ENCODE measurements around the gene SUPT20HL2.

DNA sequence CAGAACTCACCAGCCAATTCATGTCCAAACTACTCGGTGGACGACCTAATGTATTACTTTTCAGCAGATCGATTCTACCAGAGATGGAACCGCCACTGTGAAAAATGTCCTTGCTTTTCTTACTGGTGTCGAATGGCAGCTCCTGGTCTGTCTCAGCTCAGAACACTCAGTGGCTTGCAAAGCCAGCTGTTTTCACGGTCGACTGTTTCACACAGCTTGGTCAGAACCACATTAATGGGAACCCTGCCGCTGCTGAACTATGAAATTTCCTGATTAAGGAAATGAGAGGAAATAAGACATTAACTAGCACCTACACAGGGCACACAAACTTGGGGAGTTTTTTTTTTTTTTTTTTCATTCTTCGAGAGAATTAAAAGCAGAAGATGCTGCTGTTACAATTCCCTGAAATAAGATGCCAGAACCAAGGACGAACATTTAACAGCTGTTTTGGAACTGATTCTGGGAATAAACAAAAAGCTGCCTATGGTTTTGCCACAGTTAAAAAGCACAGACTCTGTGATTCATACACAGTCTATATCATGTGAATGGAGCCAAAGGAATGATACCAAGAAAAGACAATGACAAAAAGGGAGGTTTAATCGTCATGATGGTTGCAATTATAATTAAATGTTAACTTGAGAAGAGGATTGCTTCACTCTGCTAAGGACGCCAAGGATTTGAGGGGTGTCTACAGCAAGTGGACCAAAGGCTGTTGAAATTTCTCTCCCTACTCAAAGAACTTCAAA is 31.3 kb downstream of the SUPT20HL2 start:
- TF ChIP-seq CREB1 (IDR thresholded peaks at IDR 0.05) (no peak), EP300 (IDR thresholded peaks at IDR 0.05; ENCODE audit: borderline replicate concordance in 1 of 2, low read depth in 2 of 2, low read length in 2 of 2) (no peak), CTCF (IDR thresholded peaks at IDR 0.05; ENCODE audit: control extremely low read depth in 1 of 3, insufficient read depth in 1 of 3, low read depth in 1 of 3, low read length in 3 of 3) (no peak), SIN3A (conservative IDR thresholded peaks at IDR 0.05 in 1 of 2, IDR thresholded peaks at IDR 0.05 in 1 of 2; ENCODE audit: low read depth in 1 of 2, low read length in 2 of 2) (no peak), BCL11A (IDR thresholded peaks at IDR 0.05; ENCODE audit: low read depth in 2 of 2, low read length in 2 of 2) (no peak), CHD2 (IDR thresholded peaks at IDR 0.05; ENCODE audit: low read length) (no peak), POLR2A (IDR thresholded peaks at IDR 0.05; ENCODE audit: control extremely low read depth in 1 of 2, low read depth in 2 of 2, low read length in 2 of 2) (no peak), HDAC2 (IDR thresholded peaks at IDR 0.05; ENCODE audit: borderline replicate concordance in 1 of 2, low read depth in 2 of 2, low read length in 2 of 2) (no peak)
- TF ChIP-seq, protein P1, sequence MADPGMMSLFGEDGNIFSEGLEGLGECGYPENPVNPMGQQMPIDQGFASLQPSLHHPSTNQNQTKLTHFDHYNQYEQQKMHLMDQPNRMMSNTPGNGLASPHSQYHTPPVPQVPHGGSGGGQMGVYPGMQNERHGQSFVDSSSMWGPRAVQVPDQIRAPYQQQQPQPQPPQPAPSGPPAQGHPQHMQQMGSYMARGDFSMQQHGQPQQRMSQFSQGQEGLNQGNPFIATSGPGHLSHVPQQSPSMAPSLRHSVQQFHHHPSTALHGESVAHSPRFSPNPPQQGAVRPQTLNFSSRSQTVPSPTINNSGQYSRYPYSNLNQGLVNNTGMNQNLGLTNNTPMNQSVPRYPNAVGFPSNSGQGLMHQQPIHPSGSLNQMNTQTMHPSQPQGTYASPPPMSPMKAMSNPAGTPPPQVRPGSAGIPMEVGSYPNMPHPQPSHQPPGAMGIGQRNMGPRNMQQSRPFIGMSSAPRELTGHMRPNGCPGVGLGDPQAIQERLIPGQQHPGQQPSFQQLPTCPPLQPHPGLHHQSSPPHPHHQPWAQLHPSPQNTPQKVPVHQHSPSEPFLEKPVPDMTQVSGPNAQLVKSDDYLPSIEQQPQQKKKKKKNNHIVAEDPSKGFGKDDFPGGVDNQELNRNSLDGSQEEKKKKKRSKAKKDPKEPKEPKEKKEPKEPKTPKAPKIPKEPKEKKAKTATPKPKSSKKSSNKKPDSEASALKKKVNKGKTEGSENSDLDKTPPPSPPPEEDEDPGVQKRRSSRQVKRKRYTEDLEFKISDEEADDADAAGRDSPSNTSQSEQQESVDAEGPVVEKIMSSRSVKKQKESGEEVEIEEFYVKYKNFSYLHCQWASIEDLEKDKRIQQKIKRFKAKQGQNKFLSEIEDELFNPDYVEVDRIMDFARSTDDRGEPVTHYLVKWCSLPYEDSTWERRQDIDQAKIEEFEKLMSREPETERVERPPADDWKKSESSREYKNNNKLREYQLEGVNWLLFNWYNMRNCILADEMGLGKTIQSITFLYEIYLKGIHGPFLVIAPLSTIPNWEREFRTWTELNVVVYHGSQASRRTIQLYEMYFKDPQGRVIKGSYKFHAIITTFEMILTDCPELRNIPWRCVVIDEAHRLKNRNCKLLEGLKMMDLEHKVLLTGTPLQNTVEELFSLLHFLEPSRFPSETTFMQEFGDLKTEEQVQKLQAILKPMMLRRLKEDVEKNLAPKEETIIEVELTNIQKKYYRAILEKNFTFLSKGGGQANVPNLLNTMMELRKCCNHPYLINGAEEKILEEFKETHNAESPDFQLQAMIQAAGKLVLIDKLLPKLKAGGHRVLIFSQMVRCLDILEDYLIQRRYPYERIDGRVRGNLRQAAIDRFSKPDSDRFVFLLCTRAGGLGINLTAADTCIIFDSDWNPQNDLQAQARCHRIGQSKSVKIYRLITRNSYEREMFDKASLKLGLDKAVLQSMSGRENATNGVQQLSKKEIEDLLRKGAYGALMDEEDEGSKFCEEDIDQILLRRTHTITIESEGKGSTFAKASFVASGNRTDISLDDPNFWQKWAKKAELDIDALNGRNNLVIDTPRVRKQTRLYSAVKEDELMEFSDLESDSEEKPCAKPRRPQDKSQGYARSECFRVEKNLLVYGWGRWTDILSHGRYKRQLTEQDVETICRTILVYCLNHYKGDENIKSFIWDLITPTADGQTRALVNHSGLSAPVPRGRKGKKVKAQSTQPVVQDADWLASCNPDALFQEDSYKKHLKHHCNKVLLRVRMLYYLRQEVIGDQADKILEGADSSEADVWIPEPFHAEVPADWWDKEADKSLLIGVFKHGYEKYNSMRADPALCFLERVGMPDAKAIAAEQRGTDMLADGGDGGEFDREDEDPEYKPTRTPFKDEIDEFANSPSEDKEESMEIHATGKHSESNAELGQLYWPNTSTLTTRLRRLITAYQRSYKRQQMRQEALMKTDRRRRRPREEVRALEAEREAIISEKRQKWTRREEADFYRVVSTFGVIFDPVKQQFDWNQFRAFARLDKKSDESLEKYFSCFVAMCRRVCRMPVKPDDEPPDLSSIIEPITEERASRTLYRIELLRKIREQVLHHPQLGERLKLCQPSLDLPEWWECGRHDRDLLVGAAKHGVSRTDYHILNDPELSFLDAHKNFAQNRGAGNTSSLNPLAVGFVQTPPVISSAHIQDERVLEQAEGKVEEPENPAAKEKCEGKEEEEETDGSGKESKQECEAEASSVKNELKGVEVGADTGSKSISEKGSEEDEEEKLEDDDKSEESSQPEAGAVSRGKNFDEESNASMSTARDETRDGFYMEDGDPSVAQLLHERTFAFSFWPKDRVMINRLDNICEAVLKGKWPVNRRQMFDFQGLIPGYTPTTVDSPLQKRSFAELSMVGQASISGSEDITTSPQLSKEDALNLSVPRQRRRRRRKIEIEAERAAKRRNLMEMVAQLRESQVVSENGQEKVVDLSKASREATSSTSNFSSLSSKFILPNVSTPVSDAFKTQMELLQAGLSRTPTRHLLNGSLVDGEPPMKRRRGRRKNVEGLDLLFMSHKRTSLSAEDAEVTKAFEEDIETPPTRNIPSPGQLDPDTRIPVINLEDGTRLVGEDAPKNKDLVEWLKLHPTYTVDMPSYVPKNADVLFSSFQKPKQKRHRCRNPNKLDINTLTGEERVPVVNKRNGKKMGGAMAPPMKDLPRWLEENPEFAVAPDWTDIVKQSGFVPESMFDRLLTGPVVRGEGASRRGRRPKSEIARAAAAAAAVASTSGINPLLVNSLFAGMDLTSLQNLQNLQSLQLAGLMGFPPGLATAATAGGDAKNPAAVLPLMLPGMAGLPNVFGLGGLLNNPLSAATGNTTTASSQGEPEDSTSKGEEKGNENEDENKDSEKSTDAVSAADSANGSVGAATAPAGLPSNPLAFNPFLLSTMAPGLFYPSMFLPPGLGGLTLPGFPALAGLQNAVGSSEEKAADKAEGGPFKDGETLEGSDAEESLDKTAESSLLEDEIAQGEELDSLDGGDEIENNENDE (IDR thresholded peaks at IDR 0.05; ENCODE audit: insufficient replicate concordance, low read length) = no peak
